Nephron progenitor cell (in vitro differentiated cells): ENCODE data around the gene SYT14.

Experiments
- DNase-seq: peaks from one replicate; pipeline ENCODE4 v3.0.0; 2021
- H3K27ac Mint-ChIP-seq: 2 replicates; pipeline ENCODE4 v1.8.0; 2021; ENCODE audit warnings: mild to moderate bottlenecking, moderate library complexity, mixed read lengths
- H3K27me3 Mint-ChIP-seq: 2 replicates; pipeline ENCODE4 v1.8.0; 2021; ENCODE audit warnings: mild to moderate bottlenecking, low read depth, mixed read lengths; ENCODE audit not compliant: poor library complexity
- H3K36me3 Mint-ChIP-seq: 2 replicates; pipeline ENCODE4 v1.8.0; 2021; ENCODE audit warnings: low read depth, mixed read lengths
- H3K4me1 Mint-ChIP-seq: 2 replicates; pipeline ENCODE4 v1.8.0; 2021; ENCODE audit warnings: mixed read lengths
- H3K4me3 Mint-ChIP-seq: 2 replicates; pipeline ENCODE4 v1.8.0; 2021; ENCODE audit warnings: mild to moderate bottlenecking, moderate library complexity, mixed read lengths
- H3K9me3 Mint-ChIP-seq: 2 replicates; pipeline ENCODE4 v1.8.0; 2021; ENCODE audit warnings: mild to moderate bottlenecking, moderate library complexity, mixed read lengths
- TF ChIP-seq, protein P1 (sequence below): fragments of 200-600 bp; sonication (generic); IDR thresholded peaks from 2 replicates; pipeline ENCODE4 v1.5.0; 2021; ENCODE audit warnings: antibody characterized with exemption

Gene SYT14

DNA sequence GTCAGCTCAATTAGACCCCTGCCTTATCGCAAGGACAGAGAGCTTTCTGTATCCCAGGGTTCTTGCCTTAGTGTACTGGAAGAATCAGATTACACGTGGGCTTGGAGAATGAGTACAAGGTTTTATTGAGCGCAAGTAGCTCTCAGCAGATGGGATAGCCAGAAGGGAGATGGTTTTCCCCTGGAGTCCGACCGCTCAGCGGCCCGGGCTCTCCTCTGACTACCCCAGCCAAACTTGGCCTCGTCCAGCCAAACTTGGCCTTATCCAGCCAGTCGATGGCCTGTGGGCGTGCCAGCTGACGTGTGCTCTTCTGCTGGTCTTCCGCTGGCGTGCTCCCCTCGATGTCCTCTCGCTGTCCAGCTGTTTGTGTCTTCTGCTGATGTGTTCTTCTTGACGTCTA lies 136.9 kb downstream of the SYT14 start:
- no peak overlapping the region for H3K27ac Mint-ChIP-seq
- H3K4me1 Mint-ChIP-seq: no peaks in the 10 kb centered on the region
- TF ChIP-seq, protein P1, sequence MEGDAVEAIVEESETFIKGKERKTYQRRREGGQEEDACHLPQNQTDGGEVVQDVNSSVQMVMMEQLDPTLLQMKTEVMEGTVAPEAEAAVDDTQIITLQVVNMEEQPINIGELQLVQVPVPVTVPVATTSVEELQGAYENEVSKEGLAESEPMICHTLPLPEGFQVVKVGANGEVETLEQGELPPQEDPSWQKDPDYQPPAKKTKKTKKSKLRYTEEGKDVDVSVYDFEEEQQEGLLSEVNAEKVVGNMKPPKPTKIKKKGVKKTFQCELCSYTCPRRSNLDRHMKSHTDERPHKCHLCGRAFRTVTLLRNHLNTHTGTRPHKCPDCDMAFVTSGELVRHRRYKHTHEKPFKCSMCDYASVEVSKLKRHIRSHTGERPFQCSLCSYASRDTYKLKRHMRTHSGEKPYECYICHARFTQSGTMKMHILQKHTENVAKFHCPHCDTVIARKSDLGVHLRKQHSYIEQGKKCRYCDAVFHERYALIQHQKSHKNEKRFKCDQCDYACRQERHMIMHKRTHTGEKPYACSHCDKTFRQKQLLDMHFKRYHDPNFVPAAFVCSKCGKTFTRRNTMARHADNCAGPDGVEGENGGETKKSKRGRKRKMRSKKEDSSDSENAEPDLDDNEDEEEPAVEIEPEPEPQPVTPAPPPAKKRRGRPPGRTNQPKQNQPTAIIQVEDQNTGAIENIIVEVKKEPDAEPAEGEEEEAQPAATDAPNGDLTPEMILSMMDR: no peak
- H3K9me3 Mint-ChIP-seq: peaks cover 5% of the 10 kb centered on the region
- no peaks in the 10 kb centered on the region for H3K27me3 Mint-ChIP-seq
- no peaks in the 10 kb centered on the region for H3K36me3 Mint-ChIP-seq
- H3K4me3 Mint-ChIP-seq: no peak overlapping the region
- no peak for DNase-seq

DNA sequence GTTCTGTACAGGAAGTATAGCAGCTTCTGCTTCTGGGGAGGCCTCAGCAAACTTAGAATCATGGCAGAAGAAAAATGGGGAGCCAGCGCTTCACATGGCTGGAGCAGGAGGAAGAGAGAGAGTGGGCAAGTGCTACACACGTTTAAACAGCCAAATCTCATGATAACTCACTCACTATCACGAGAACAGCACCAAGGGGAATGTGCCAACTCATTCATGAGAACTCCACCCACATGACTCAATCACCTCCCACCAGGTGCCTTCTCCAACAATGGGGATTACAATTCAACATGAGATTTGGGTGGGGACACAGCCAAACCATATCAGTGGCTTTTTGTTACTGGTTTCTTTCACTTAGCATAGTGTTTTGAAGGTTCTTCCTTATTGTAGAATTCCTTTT lies 138.6 kb downstream of the SYT14 start:
- TF ChIP-seq, protein P1: no peak
- DNase-seq: no peak

DNA sequence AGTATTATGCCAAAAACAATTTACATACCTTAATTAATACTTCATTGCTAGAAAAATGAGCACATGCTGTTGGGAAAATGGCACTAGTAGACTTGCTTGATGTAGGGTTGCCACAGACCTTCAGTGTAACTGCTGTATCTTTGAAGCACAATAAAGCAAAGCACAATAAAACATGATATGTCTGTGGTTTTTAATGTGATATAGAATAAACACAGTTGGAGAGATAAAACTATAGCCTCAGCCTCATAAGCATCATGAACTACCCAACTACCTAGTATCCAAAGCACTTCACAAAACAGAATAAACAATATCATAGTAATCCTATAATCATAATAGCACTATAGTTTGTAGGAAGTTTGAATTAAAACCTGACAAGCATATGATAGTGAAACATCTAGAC lies 143.5 kb downstream of the SYT14 start:
- TF ChIP-seq, protein P1: no peak
- Mint-ChIP-seq H3K4me1 (no peaks in the 10 kb centered on the region), H3K9me3 (peaks cover 5% of the 10 kb centered on the region), H3K4me3 (no peak overlapping the region), H3K36me3 (no peaks in the 10 kb centered on the region), H3K27me3 (no peaks in the 10 kb centered on the region), H3K27ac (no peak overlapping the region)
- DNase-seq: no peak

More for the DNA sequence above, 138.6 kb downstream of the SYT14 start:
- Mint-ChIP-seq H3K27me3 (no peaks in the 10 kb centered on the region), H3K27ac (no peak overlapping the region), H3K4me3 (no peak overlapping the region), H3K36me3 (no peaks in the 10 kb centered on the region), H3K4me1 (no peaks in the 10 kb centered on the region), H3K9me3 (peaks cover 5% of the 10 kb centered on the region)

DNA sequence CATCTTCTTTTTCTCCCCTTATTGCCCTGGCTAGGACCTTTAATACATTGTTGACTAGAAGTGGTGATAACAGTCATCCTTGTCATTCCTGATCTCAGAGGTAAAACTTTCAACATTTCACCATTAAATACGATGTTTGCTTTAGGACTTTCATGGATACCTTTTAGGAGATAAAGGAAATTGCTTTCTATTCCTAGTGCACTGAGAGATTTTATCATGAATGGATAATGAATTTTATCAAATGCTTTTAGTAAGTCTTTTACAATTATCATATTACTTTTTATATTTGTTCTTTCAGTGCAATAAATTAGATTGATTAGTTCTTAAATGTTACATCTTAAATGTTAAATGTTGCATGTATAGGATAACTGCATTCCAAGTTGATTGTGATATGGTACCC lies 147.3 kb downstream of the SYT14 start:
- H3K9me3 Mint-ChIP-seq: no peaks in the 10 kb centered on the region
- H3K27me3 Mint-ChIP-seq: no peaks in the 10 kb centered on the region
- DNase-seq: no peak
- H3K4me1 Mint-ChIP-seq: no peaks in the 10 kb centered on the region
- no peak overlapping the region for H3K4me3 Mint-ChIP-seq
- H3K36me3 Mint-ChIP-seq: no peaks in the 10 kb centered on the region
- no peak overlapping the region for H3K27ac Mint-ChIP-seq
- TF ChIP-seq, protein P1: no peak

DNA sequence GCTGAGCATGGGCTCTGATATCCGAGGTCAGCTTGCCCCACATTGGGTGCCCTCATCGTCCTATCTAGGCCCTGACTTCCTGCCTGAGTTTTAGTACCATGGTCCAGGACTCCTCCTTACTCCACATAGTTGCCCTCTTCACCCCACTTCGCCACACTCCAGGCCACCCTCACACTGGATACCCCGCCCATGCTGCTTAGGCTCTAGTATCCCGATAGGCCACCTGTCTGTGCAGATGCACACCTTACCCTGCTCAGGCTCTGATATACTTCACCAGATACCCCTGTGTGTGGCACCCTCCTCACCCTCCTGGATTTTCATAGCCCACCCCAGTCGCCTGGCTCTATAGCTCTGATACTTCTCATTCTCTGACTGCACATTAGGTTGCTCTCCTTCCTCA lies 149.0 kb downstream of the SYT14 start:
- Mint-ChIP-seq H3K9me3 (no peaks in the 10 kb centered on the region), H3K36me3 (no peaks in the 10 kb centered on the region), H3K4me3 (no peak overlapping the region), H3K27ac (no peak overlapping the region), H3K27me3 (no peaks in the 10 kb centered on the region), H3K4me1 (no peaks in the 10 kb centered on the region)
- DNase-seq: no peak
- TF ChIP-seq, protein P1: no peak

DNA sequence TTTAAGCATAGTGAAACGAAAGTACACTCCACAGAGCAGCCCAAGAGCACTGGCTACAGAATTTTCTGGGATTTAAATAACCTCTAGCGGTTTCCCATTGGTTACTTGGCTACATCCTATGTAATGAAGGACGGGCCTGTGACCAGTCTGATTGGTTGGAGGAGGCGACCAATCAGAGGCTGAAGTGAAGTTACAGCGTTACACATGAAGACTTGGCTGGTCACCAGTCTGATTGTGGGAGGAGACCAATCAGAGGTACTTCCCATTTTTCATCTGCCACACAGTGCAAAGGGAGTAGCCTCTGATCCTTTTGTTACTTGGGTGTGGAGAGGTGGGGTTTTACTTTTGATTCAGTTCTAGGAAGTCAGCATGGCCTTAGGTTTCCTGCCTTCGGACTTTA lies 151.8 kb downstream of the SYT14 start:
- TF ChIP-seq, protein P1: no peak
- H3K4me1 Mint-ChIP-seq: no peaks in the 10 kb centered on the region
- DNase-seq: no peak
- no peak overlapping the region for H3K27ac Mint-ChIP-seq
- no peaks in the 10 kb centered on the region for H3K36me3 Mint-ChIP-seq
- no peaks in the 10 kb centered on the region for H3K27me3 Mint-ChIP-seq
- H3K4me3 Mint-ChIP-seq: no peak overlapping the region
- no peaks in the 10 kb centered on the region for H3K9me3 Mint-ChIP-seq
